ENCODE results near the gene STEAP3.

STEAP3 gene

DNA sequence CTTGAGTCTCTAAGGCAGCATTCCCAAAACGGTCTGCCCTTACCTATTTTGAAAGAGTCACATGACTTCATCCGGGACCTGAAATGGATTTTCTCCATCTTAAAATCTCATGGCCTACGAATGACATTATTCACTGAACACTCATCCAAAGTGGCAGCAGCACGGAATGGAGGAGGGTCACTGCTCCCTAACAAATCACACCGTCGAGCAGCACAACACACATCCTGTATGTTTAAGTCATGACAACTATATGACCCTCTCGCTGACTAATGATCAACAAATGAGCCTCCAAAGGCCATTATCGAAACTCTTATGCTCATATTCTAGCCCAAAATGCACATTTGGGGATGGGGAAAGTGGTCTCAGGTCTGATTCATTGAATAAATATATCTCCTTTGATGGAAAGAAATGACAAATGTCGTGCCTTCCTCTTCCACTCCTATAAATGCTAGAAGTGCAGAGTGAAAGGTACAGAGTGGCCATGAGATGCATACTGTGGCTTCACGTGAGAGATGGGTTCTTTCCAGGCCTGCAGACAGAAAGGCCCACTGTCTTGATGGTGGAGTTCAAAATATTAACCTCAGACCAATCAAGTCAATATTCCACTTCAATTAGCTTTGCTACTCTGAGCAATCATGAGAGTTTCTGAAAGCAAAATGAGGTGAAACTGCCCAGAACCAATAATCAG is 72.2 kb downstream of the STEAP3 start:
- no peak for TF ChIP-seq SIN3A (IDR thresholded peaks at IDR 0.05; ENCODE audit: borderline replicate concordance, insufficient read depth, low read length)
- TF ChIP-seq, protein P1, sequence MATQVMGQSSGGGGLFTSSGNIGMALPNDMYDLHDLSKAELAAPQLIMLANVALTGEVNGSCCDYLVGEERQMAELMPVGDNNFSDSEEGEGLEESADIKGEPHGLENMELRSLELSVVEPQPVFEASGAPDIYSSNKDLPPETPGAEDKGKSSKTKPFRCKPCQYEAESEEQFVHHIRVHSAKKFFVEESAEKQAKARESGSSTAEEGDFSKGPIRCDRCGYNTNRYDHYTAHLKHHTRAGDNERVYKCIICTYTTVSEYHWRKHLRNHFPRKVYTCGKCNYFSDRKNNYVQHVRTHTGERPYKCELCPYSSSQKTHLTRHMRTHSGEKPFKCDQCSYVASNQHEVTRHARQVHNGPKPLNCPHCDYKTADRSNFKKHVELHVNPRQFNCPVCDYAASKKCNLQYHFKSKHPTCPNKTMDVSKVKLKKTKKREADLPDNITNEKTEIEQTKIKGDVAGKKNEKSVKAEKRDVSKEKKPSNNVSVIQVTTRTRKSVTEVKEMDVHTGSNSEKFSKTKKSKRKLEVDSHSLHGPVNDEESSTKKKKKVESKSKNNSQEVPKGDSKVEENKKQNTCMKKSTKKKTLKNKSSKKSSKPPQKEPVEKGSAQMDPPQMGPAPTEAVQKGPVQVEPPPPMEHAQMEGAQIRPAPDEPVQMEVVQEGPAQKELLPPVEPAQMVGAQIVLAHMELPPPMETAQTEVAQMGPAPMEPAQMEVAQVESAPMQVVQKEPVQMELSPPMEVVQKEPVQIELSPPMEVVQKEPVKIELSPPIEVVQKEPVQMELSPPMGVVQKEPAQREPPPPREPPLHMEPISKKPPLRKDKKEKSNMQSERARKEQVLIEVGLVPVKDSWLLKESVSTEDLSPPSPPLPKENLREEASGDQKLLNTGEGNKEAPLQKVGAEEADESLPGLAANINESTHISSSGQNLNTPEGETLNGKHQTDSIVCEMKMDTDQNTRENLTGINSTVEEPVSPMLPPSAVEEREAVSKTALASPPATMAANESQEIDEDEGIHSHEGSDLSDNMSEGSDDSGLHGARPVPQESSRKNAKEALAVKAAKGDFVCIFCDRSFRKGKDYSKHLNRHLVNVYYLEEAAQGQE (IDR thresholded peaks at IDR 0.05; ENCODE audit: insufficient read depth in 1 of 2, low read depth in 2 of 2, low read length in 2 of 2) = no peak
- TF ChIP-seq TAF1 (IDR thresholded peaks at IDR 0.05; ENCODE audit: borderline replicate concordance, insufficient read depth, low read length) = no peak
- TF ChIP-seq FOXP2 (optimal IDR thresholded peaks at IDR 0.05; ENCODE audit: borderline replicate concordance, extremely low read depth, extremely low read length, insufficient read depth) = no peak
- TF ChIP-seq POLR2AphosphoS5 (IDR thresholded peaks at IDR 0.05; ENCODE audit: low read depth, low read length) = no peak

DNA sequence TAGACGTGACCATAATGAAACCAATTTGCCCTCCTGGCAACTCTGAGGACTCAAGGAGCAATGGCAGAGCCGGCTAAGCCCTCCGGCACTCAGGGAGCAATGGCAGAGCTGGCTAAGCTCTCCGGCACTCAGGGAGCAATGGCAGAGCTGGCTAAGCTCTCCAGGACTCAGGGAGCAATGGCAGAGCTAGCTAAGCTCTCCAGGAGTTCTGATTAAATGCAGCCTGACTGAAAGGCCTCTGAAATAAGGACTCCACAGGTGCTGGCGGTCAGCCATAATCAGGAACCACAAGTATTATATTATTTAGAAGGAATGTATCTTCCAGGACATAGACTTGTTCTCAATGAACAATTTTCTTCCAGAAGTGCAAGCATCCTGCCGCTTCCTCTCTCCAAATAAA is 77.8 kb downstream of the STEAP3 start:
- no peak for TF ChIP-seq TAF1 (IDR thresholded peaks at IDR 0.05; ENCODE audit: borderline replicate concordance, insufficient read depth, low read length)
- TF ChIP-seq SIN3A (IDR thresholded peaks at IDR 0.05; ENCODE audit: borderline replicate concordance, insufficient read depth, low read length) = no peak
- TF ChIP-seq FOXP2 (optimal IDR thresholded peaks at IDR 0.05; ENCODE audit: borderline replicate concordance, extremely low read depth, extremely low read length, insufficient read depth) = no peak
- TF ChIP-seq, protein P1 (IDR thresholded peaks at IDR 0.05; ENCODE audit: insufficient read depth in 1 of 2, low read depth in 2 of 2, low read length in 2 of 2) = no peak
- TF ChIP-seq POLR2AphosphoS5 (IDR thresholded peaks at IDR 0.05; ENCODE audit: low read depth, low read length) = no peak

DNA sequence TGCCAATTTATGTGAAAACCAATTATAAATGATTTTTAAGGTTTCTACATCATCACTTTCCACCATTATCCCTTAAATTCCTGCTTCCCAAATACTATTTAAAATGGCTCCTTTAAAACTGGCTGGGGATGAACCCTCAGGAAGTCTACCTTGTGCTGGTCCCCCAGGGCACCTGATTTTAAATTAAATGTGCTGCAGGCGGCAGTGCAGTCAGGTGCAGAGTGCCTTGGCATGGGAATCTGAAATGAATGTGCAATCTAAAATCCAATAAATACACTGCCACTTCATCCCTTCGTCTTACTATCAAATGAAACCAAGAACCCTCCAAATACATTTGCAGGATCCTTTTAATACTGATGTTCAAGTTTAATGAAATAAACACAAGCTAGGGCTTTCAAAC is 81.2 kb downstream of the STEAP3 start:
- TF ChIP-seq FOXP2 (optimal IDR thresholded peaks at IDR 0.05; ENCODE audit: borderline replicate concordance, extremely low read depth, extremely low read length, insufficient read depth) (no peak), POLR2AphosphoS5 (IDR thresholded peaks at IDR 0.05; ENCODE audit: low read depth, low read length) (no peak), SIN3A (IDR thresholded peaks at IDR 0.05; ENCODE audit: borderline replicate concordance, insufficient read depth, low read length) (no peak), TAF1 (IDR thresholded peaks at IDR 0.05; ENCODE audit: borderline replicate concordance, insufficient read depth, low read length) (no peak)
- TF ChIP-seq, protein P1 (IDR thresholded peaks at IDR 0.05; ENCODE audit: insufficient read depth in 1 of 2, low read depth in 2 of 2, low read length in 2 of 2) = no peak

DNA sequence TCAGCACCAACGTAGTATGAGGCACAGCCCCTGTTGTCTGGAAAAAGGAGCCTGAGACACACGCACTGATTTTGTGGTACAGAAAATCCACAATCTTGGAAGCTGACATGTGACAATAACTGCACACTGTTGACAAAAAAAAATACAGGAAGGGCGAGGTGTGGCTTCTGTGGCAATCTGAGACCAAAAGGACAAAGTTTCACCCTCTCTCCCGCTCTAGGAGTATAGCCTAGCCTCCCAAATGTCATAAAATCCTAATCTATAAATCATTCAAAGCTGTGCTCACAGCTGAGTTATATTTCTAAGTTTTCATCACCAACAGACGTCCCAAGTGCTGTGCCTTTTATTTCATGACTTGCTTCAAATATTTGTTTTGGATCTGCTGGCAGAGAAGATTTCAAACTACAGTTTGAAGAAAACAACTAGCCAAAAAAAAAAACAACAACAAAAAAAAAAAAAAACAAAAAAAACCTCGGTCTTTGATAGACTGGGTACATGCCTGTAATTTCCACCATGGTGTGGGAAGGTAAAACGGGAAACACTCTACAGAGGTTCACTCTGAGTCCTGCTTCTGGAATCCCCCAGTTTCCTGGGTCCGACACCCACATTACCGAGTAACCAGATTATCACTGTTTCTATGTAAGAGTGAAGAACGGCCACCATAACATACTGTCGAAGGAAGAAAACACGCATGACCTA is 82.0 kb downstream of the STEAP3 start:
- no peak for TF ChIP-seq FOXP2 (optimal IDR thresholded peaks at IDR 0.05; ENCODE audit: borderline replicate concordance, extremely low read depth, extremely low read length, insufficient read depth)
- TF ChIP-seq POLR2AphosphoS5 (IDR thresholded peaks at IDR 0.05; ENCODE audit: low read depth, low read length) = no peak
- TF ChIP-seq SIN3A (IDR thresholded peaks at IDR 0.05; ENCODE audit: borderline replicate concordance, insufficient read depth, low read length) = no peak
- TF ChIP-seq TAF1 (IDR thresholded peaks at IDR 0.05; ENCODE audit: borderline replicate concordance, insufficient read depth, low read length) = no peak
- TF ChIP-seq, protein P1 (IDR thresholded peaks at IDR 0.05; ENCODE audit: insufficient read depth in 1 of 2, low read depth in 2 of 2, low read length in 2 of 2) = no peak

Measured in PFSK-1 (cell line).